Measurements from ENCODE around the gene CRYBB1.

Gene CRYBB1

GRCh38 chr22:26617271-26618199, at the start of gene CRYBB1:
Gene CRYBB1 (minus strand): TSS chr22:26618027. CDS start chr22:26616319, 1,708 bp downstream.
- DNase-seq: no peak

GRCh38 chr22:26667140-26667539, 49.3 kb upstream of the CRYBB1 start:
- no peak for DNase-seq

- no peak for DNase-seq
Observed at GRCh38 chr22:26665813-26666231, 48.0 kb upstream of the CRYBB1 start.

- DNase-seq: no peak
Observed at GRCh38 chr22:26663374-26663923, 45.6 kb upstream of the CRYBB1 start.

- no peak for DNase-seq
Observed at GRCh38 chr22:26662160-26662559, 44.3 kb upstream of the CRYBB1 start.

- DNase-seq: peak; percentile 91
Observed at GRCh38 chr22:26660961-26661578, 43.2 kb upstream of the CRYBB1 start.

- no peak for DNase-seq
Observed at GRCh38 chr22:26660356-26660755, 42.5 kb upstream of the CRYBB1 start.

GRCh38 chr22:26658671-26659478, 41.0 kb upstream of the CRYBB1 start:
- peak; percentile 91 for DNase-seq

- peak; percentile 60 for DNase-seq
Observed at GRCh38 chr22:26658161-26658560, 40.3 kb upstream of the CRYBB1 start.

GRCh38 chr22:26656891-26657851, 39.3 kb upstream of the CRYBB1 start, which contains the start of gene MIAT:
Gene MIAT (plus strand): TSS chr22:26657588.
- peak; percentile 63 for DNase-seq

GRCh38 chr22:26651815-26652214, 34.0 kb upstream of the CRYBB1 start:
- DNase-seq: no peak

- DNase-seq: no peak
Observed at GRCh38 chr22:26650722-26651421, 33.0 kb upstream of the CRYBB1 start.

GRCh38 chr22:26648528-26649388, 30.9 kb upstream of the CRYBB1 start:
- DNase-seq: peak; percentile 50

GRCh38 chr22:26648011-26648497, 30.2 kb upstream of the CRYBB1 start:
- peak; percentile 91 for DNase-seq

- peak; percentile 25 for DNase-seq
Observed at GRCh38 chr22:26646158-26646557, 28.3 kb upstream of the CRYBB1 start.

- DNase-seq: no peak
Observed at GRCh38 chr22:26643418-26644100, 25.7 kb upstream of the CRYBB1 start.

GRCh38 chr22:26642465-26643417, 24.9 kb upstream of the CRYBB1 start:
- no peak for DNase-seq

- no peak for DNase-seq
Observed at GRCh38 chr22:26636296-26636695, 18.5 kb upstream of the CRYBB1 start.
